T-cell (primary cell): Measurements from ENCODE around the gene SLC8A1. TPM values are rescaled to one million over a fixed set of nuclear protein-coding genes. Genes with fewer than 3 reads are reported as not detected.

ENCODE experiments used
- ATAC-seq, 4 experiments: fragments of 200-7000 bp in 3 of 4; fragments of 150-1000 bp in 1 of 4; cut with Tn5 transposase; replicated peaks in 1 of 4; 1 replicate in 3 of 4; 2 replicates in 1 of 4; pipeline ENCODE4 v1.10.0; 2021; ENCODE audit warnings: moderate library complexity in 3 of 4, mild to moderate bottlenecking in 2 of 4, moderate number of reproducible peaks in 1 of 4
- CTCF ChIA-PET, 2 donors: fragments of 300-600 bp; sonication (Branson Sonifier 250); formaldehyde crosslinking; loops; one replicate each; lab custom pipeline; 2022; ENCODE audit warnings: antibody characterized with exemption in 2 of 2; lab: Charles Lee
- POLR2A ChIA-PET, 2 donors: fragments of 300-600 bp; sonication (Branson Sonifier 250); formaldehyde crosslinking; loops; one replicate each; lab custom pipeline; 2022; ENCODE audit warnings: antibody characterized with exemption in 2 of 2; lab: Charles Lee
- DNase-seq, 35 experiments: peaks; one replicate each; pipeline versions ENCODE4 v3.0.0 to v3.0.0-alpha.2; 2013 to 2023
- H3K27ac ChIP-seq: one replicate; pipeline ENCODE4 v1.5.1; 2013; ENCODE audit warnings: low read length
- H3K27me3 ChIP-seq, 2 experiments: replicated peaks in 1 of 2; 1 replicate in 1 of 2; 2 replicates in 1 of 2; pipeline versions ENCODE4 v1.6.1 to v1.7.0; 2013; ENCODE audit warnings: low read length in 1 of 2, mixed read lengths in 1 of 2; ENCODE audit not compliant: control insufficient read depth in 2 of 2, insufficient read depth in 2 of 2; ENCODE audit errors: extremely low read depth in 1 of 2
- H3K36me3 ChIP-seq, 2 donors: 1 replicate in 1 of 2; 2 replicates in 1 of 2; pipeline versions ENCODE4 v1.6.1 to v1.7.0; 2013; ENCODE audit warnings: low read length in 1 of 2; ENCODE audit not compliant: control insufficient read depth in 2 of 2, insufficient read depth in 1 of 2; ENCODE audit errors: extremely low read depth in 1 of 2
- H3K4me1 ChIP-seq, 2 experiments: 1 replicate in 1 of 2; 2 replicates in 1 of 2; pipeline versions ENCODE4 v1.6.1 to v1.7.0; 2013; ENCODE audit warnings: low read length in 2 of 2, mixed read lengths in 1 of 2; ENCODE audit not compliant: insufficient read depth in 2 of 2, control insufficient read depth in 1 of 2; ENCODE audit errors: extremely low read depth in 1 of 2
- H3K4me3 ChIP-seq, 2 donors: 1 replicate in 1 of 2; 2 replicates in 1 of 2; pipeline versions ENCODE4 v1.5.1 to v1.7.0; 2013; ENCODE audit warnings: mild to moderate bottlenecking in 2 of 2, low read length in 1 of 2, moderate library complexity in 1 of 2; ENCODE audit not compliant: control insufficient read depth in 1 of 2; ENCODE audit errors: extremely low read depth in 1 of 2
- H3K9me3 ChIP-seq: 2 replicates; pipeline ENCODE4 v1.7.0; 2013
- H3K27ac Mint-ChIP-seq, 2 donors: one replicate each; pipeline ENCODE4 v1.8.0; 2020 to 2021; ENCODE audit warnings: mild to moderate bottlenecking in 2 of 2, mixed read lengths in 2 of 2
- H3K27me3 Mint-ChIP-seq, 2 donors: one replicate each; pipeline ENCODE4 v1.8.0; 2021 to 2022; ENCODE audit warnings: mixed read lengths in 2 of 2
- H3K36me3 Mint-ChIP-seq: one replicate; pipeline ENCODE4 v1.8.0; 2021; ENCODE audit warnings: mixed read lengths
- H3K4me1 Mint-ChIP-seq, 3 donors: one replicate each; pipeline ENCODE4 v1.8.0; 2020 to 2022; ENCODE audit warnings: mixed read lengths in 3 of 3, mild to moderate bottlenecking in 1 of 3
- H3K4me3 Mint-ChIP-seq, 3 donors: one replicate each; pipeline ENCODE4 v1.8.0; 2020 to 2022; ENCODE audit warnings: mild to moderate bottlenecking in 3 of 3, mixed read lengths in 3 of 3, moderate library complexity in 3 of 3
- H3K9me3 Mint-ChIP-seq, 3 donors: one replicate each; pipeline ENCODE4 v1.8.0; 2020 to 2022; ENCODE audit warnings: mixed read lengths in 3 of 3
- WGBS: methylation state at CpG from one replicate; pipeline ENCODE4 v1.1.5; 2013; ENCODE audit warnings: missing lambda C conversion rate; ENCODE audit not compliant: insufficient coverage; 5-methylcytosine and 5-hydroxymethylcytosine counted together
- total RNA-seq, 35 experiments: library from RNA in 6 of 35; stranded (reverse) in 6 of 35; fragments of 120-200 nt in 1 of 35; gene quantifications; one replicate each; pipeline versions ENCODE4 v1.2.1 to v1.2.4 and lab custom pipeline; 2013 to 2026

SLC8A1 gene
- total RNA-seq, 5 donors from 2014 or later (not counting 1 experiment from before 2014, with no cell fraction given), result 0.09 to 0.35 (median 0.13) TPM

DNA sequence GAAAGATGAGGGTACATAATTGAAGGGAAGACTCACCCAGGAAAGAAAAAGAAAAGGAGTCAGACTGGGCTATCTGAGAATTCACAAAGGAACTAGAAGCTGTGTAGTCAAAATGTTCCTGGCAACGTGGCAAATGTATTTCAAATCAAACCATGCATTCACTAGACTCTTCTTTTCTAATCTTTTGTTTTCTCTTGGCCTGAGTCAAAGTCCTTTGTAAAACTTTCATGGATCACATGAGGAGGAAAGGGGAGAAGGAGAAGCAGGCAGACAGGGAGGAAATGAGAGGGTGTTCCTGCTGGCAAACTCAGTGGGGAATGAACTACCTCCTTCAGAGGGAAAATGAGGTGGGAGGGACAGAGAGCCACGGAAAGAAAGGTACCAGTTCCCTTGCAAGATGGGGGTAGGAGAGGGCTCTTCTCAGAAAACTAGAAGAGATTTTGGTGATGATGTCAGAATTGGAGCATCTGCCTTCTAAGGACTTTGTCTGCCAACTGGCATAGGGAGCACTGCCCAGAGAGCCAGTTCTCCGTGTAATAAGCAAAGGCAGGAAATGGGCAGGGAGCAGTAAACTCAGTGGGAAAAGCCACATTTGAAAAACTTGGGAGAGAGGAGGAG, 51.4 kb downstream of the SLC8A1 start:
- Mint-ChIP-seq H3K27ac (no peak overlapping the region), H3K9me3 (peaks cover 0 to 4% (median 0%) of the 10 kb centered on the region in 3 donors), H3K4me1 (no peaks in the 10 kb centered on the region), H3K4me3 (no peak overlapping the region), H3K36me3 (no peaks in the 10 kb centered on the region), H3K27me3 (no peaks in the 10 kb centered on the region)
- ChIA-PET POLR2A (no interaction called here), CTCF (no interaction called here)
- Histone ChIP-seq H3K4me1 (no peaks in the 10 kb centered on the region), H3K9me3 (no peaks in the 10 kb centered on the region), H3K4me3 (no peak overlapping the region), H3K27ac (no peak overlapping the region), H3K27me3 (no peaks in the 10 kb centered on the region), H3K36me3 (no peaks in the 10 kb centered on the region)
- WGBS, result 81% methylated on average over 2 of the region's 3 CpGs
- ATAC-seq (no peak), DNase-seq (no peak)

DNA sequence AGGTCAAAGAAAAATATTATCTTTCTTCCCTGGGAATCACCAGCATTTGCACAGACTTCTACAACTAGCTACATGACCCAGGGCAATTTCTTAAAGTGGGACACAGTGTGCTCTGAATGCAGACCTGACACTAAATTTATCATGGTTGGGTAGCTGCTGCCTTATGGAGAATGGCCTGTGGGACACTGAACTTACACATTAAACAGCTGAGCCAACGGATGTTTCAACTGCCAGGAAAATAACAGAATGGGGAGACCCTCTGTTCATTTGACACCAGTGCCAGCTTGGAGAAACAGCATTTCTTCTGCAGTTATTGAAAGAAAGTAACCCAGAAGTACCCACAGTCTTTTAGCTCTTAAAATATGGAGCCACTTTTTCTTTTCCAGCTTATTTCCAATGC, 54.1 kb downstream of the SLC8A1 start:
- Histone ChIP-seq H3K27me3 (no peaks in the 10 kb centered on the region), H3K4me3 (no peak overlapping the region), H3K9me3 (no peaks in the 10 kb centered on the region), H3K4me1 (no peaks in the 10 kb centered on the region), H3K27ac (no peak overlapping the region), H3K36me3 (no peaks in the 10 kb centered on the region)
- no peak overlapping the region for H3K4me3 Mint-ChIP-seq
- H3K9me3 Mint-ChIP-seq, result peaks cover 0 to 3% (median 0%) of the 10 kb centered on the region in 3 donors
- no peaks in the 10 kb centered on the region for H3K36me3 Mint-ChIP-seq
- ATAC-seq (no peak), DNase-seq (no peak)
- H3K4me1 Mint-ChIP-seq, result no peaks in the 10 kb centered on the region
- ChIA-PET CTCF (no interaction called here), POLR2A (no interaction called here)
- WGBS, result 100% methylated on average over 1 of the region's 1 CpG
- no peak overlapping the region for H3K27ac Mint-ChIP-seq
- H3K27me3 Mint-ChIP-seq, result no peaks in the 10 kb centered on the region

DNA sequence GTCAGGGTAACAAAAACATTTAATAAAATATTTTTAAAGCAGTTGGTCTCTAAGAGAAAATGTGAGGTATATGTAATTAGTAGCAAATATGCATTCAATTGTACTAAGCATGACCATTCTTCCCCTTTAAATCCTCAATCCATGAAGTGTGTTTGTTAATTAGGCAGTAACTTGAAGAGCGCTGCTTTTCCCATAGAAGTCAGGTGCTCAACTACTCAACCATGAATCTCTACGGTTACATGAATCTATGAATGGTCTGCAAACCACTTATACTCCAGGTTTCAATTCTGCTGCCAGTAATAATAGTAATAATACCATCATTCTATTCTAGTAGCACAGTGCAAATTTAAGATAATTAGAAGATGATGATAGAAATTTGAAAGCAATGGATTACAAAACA, 55.8 kb downstream of the SLC8A1 start:
- Mint-ChIP-seq H3K9me3 (no peaks in the 10 kb centered on the region), H3K27me3 (peaks cover 0 to 1% of the 10 kb centered on the region in 2 donors), H3K4me1 (no peaks in the 10 kb centered on the region), H3K27ac (no peak overlapping the region), H3K4me3 (no peak overlapping the region), H3K36me3 (no peaks in the 10 kb centered on the region)
- Histone ChIP-seq H3K27me3 (no peaks in the 10 kb centered on the region), H3K4me3 (no peak overlapping the region), H3K4me1 (no peaks in the 10 kb centered on the region), H3K9me3 (no peaks in the 10 kb centered on the region), H3K36me3 (no peaks in the 10 kb centered on the region), H3K27ac (no peak overlapping the region)
- POLR2A ChIA-PET, result no interaction called here
- WGBS, result no CpG with 5 or more reads among the region's 2 CpGs
- CTCF ChIA-PET, result no interaction called here
- no peak for DNase-seq
- no peak for ATAC-seq

DNA sequence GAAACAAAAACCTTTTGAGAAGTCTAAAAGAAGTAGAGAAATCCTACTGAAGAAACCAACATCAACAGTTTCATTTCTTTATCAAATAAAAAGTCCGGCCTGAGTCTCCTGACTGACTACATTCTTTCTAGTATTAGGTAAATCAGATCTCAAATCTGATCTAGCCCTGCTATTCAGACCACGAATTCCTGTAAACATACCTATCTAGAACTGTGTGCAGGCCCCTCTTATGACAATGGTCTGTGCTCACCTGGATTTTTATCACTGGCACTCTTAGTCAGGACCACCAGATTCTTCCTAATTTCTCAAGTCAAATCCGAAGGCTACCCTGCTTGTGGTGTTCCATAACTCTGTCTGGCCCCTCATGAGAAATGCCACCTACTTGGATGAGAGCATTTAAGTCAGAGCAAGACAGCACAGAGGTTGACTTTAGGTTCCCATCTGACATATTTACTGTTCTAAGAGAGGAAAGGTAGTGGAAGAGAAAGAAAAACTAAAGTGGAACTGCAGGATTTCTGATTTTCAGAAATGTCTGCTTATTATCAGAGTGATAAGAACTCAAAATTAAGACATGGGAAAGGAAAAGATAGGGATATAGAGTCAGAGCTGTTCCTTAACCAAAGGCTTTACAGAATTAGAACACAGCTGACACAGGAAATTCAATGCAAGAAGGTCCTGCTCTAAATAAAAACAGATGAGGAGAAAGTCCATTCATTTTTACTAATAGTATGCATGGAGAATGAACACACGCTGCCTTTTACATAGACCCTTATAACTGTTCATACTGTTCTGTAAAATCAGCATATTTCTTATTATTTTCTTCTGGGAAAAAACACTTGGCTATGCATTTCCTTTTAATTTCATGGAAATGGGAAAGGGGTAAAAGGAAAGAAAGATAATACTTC, 56.5 kb downstream of the SLC8A1 start:
- Mint-ChIP-seq H3K27me3 (peaks cover 0 to 1% of the 10 kb centered on the region in 2 donors), H3K27ac (no peak overlapping the region)
- 59% methylated on average over 3 of the region's 4 CpGs for WGBS

DNA sequence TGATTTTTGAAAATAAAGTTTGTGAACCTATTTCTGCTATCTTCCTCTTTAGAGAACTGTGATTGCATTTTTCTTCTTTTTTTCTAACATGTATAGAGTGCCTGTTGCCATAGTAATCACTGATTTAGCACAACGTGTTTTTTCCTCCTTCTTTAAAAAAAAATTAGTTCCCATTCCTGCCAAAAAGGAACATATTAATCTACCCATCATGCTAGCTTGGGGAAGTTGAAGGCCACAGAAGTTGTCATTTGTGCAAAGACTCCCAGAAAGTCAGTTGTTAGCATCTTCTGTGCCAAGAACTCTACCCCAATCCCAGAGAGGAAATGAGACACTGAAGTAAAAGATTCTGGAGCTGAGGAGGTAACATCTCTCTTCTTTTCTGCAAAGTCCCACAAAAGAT, 57.3 kb downstream of the SLC8A1 start:
- no CpG with 5 or more reads among the region's 1 CpG for WGBS
- H3K4me3 ChIP-seq, result no peak overlapping the region
- ChIA-PET CTCF (no interaction called here), POLR2A (no interaction called here)
- Mint-ChIP-seq H3K9me3 (no peaks in the 10 kb centered on the region), H3K4me3 (no peak overlapping the region), H3K36me3 (no peaks in the 10 kb centered on the region), H3K27ac (no peak overlapping the region), H3K27me3 (peaks cover 0 to 1% of the 10 kb centered on the region in 2 donors), H3K4me1 (no peaks in the 10 kb centered on the region)
- H3K27me3 ChIP-seq, result no peaks in the 10 kb centered on the region
- no peaks in the 10 kb centered on the region for H3K36me3 ChIP-seq
- no peak for DNase-seq
- H3K27ac ChIP-seq, result no peak overlapping the region
- no peaks in the 10 kb centered on the region for H3K9me3 ChIP-seq
- H3K4me1 ChIP-seq, result no peaks in the 10 kb centered on the region
- no peak for ATAC-seq

More for the DNA sequence above, 56.5 kb downstream of the SLC8A1 start:
- Histone ChIP-seq H3K27ac (no peak overlapping the region), H3K27me3 (no peaks in the 10 kb centered on the region), H3K9me3 (no peaks in the 10 kb centered on the region), H3K36me3 (no peaks in the 10 kb centered on the region), H3K4me3 (no peak overlapping the region), H3K4me1 (no peaks in the 10 kb centered on the region)
- H3K4me1 Mint-ChIP-seq, result no peaks in the 10 kb centered on the region
- ChIA-PET POLR2A (no interaction called here), CTCF (no interaction called here)
- H3K4me3 Mint-ChIP-seq, result no peak overlapping the region
- ATAC-seq (no peak), DNase-seq (no peak)
- H3K36me3 Mint-ChIP-seq, result no peaks in the 10 kb centered on the region
- no peaks in the 10 kb centered on the region for H3K9me3 Mint-ChIP-seq

DNA sequence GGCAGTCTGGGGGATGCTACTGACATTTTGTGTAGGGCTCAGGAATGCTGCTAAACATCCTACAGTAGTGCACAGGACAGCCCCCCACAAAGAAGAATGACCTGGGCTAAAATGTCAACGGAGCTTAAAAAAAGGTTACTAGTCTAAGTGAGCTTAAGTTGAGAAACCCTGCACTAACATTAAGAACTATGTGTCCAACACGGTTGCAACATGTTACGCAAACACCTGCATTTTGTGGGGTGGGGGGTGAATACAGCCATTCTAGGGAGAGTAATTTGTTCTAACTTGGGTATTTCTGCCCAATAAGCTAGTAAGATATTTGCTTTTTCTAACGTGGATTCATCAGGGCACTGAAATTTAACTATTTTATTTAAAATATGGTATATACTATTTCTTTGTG, 57.9 kb downstream of the SLC8A1 start:
- CTCF ChIA-PET, result no interaction called here
- WGBS, result no CpG with 5 or more reads among the region's 4 CpGs

More for the DNA sequence above, 57.9 kb downstream of the SLC8A1 start:
- Mint-ChIP-seq H3K27ac (no peak overlapping the region), H3K36me3 (no peaks in the 10 kb centered on the region), H3K4me1 (no peaks in the 10 kb centered on the region), H3K27me3 (peaks cover 0 to 1% of the 10 kb centered on the region in 2 donors), H3K9me3 (no peaks in the 10 kb centered on the region), H3K4me3 (no peak overlapping the region)
- Histone ChIP-seq H3K4me1 (no peaks in the 10 kb centered on the region), H3K9me3 (no peaks in the 10 kb centered on the region), H3K36me3 (no peaks in the 10 kb centered on the region), H3K27me3 (no peaks in the 10 kb centered on the region), H3K4me3 (no peak overlapping the region), H3K27ac (no peak overlapping the region)
- ATAC-seq (no peak), DNase-seq (no peak)
- POLR2A ChIA-PET, result no interaction called here
